DND-41 (cell line): ENCODE measurements around the gene LTB4R.

ENCODE experiments used
- EZH2 ChIP-seq: IDR thresholded peaks from 3 replicates; pipeline ENCODE4 v1.6.1; 2012; ENCODE audit warnings: borderline replicate concordance, low read depth, mild to moderate bottlenecking, moderate library complexity, low read length, inconsistent platforms; ENCODE audit not compliant: severe bottlenecking
- TF ChIP-seq, protein P1 (sequence below): IDR thresholded peaks from 2 replicates; pipeline ENCODE4 v1.5.1; 2012; ENCODE audit warnings: borderline replicate concordance, low read length, moderate library complexity, mild to moderate bottlenecking; ENCODE audit not compliant: poor library complexity, severe bottlenecking; ENCODE audit errors: extremely low read depth

DNA sequence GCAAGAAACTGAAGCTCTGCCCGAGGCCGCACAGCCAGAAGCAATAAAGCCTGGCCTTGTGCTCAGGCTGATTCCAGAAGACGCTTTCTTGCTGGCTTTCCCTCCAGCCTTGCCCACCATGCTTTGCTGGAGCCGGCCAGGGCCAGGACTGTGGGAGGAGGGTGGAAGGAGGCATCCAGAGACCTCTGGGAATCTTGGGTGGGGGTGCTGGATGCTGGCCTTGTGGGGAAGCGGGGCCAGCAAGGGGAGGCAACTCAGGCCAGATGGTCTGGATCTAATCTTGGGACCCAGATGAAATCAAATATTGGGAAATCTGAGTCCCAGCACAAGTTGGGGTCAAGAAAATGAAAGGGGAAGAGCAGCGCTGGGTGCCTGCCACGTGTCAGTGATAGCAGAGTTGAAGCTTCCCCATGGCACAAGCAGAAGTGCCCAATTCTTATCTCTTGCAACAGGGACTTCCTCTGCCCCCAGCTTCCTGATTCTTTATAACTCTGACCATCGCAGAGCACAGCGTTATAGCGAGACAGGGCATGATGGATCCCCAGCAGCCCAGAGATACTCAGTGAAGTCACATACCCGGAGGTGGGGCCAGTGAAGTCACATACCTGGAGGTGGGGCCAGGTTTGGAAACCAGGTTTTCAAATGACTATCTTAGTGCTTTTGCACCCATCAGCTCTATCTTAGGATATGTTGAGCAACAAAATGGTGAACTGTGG lies 33.5 kb upstream of the LTB4R start:
- TF ChIP-seq, protein P1, sequence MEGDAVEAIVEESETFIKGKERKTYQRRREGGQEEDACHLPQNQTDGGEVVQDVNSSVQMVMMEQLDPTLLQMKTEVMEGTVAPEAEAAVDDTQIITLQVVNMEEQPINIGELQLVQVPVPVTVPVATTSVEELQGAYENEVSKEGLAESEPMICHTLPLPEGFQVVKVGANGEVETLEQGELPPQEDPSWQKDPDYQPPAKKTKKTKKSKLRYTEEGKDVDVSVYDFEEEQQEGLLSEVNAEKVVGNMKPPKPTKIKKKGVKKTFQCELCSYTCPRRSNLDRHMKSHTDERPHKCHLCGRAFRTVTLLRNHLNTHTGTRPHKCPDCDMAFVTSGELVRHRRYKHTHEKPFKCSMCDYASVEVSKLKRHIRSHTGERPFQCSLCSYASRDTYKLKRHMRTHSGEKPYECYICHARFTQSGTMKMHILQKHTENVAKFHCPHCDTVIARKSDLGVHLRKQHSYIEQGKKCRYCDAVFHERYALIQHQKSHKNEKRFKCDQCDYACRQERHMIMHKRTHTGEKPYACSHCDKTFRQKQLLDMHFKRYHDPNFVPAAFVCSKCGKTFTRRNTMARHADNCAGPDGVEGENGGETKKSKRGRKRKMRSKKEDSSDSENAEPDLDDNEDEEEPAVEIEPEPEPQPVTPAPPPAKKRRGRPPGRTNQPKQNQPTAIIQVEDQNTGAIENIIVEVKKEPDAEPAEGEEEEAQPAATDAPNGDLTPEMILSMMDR: no peak
- no peak for TF ChIP-seq EZH2
